Measurements from ENCODE around the gene CHST9.
"Not testable (repeated sequence)": the region's sequence is repeated elsewhere in the genome, so short reads cannot be mapped to it uniquely, and the experiment has no call there.

- TF ChIP-seq CTCF (IDR thresholded peaks at IDR 0.05 in 8 of 11, conservative IDR thresholded peaks at IDR 0.05 in 3 of 11); POLR2AphosphoS5 (IDR thresholded peaks at IDR 0.05); POLR2A (IDR thresholded peaks at IDR 0.05): not testable (repeated sequence)
Observed at GRCh38 chr18:27231221-27231620, 46.1 kb upstream of the CHST9 start.
